NCI-H446 (cell line): ENCODE data around the gene MSX2.

Experiments
- DNase-seq, 2 experiments: peaks; one replicate each; lab custom pipeline; 2025; lab: John Stamatoyannopoulos, UW

The MSX2 gene

GRCh38 chr5:174777111-174777510 is 52.7 kb downstream of the MSX2 start:
- DNase-seq, result no peak

GRCh38 chr5:174777583-174777982 is 53.2 kb downstream of the MSX2 start:
- DNase-seq, result no peak
